Right renal cortex interstitium (tissue), 3 donors: ENCODE data around the gene NDUFA13. TPM values are rescaled to one million over a fixed set of nuclear protein-coding genes. Genes with fewer than 3 reads are reported as not detected.

Experiments used
- DNase-seq, 3 donors: peaks; one replicate each; pipeline ENCODE4 v3.0.0-alpha.2; 2013; ENCODE audit warnings: low read depth in 3 of 3, low spot score in 2 of 3
- polyA plus RNA-seq, 3 donors: library from polyadenylated mRNA; unstranded; fragments of 120-200 nt; gene quantifications; one replicate each; pipeline ENCODE4 v1.2.1, GENCODE V29; 2013; ENCODE audit not compliant: insufficient read length in 3 of 3

NDUFA13 gene
- polyA plus RNA-seq, 3 donors: 262 to 308 (median 285) TPM

- DNase-seq: peak; percentile 84 to 90 (median 85)
Observed at GRCh38 chr19:19488875-19489690, 26.9 kb upstream of the NDUFA13 start.

GRCh38 chr19:19489804-19490204, 26.2 kb upstream of the NDUFA13 start:
- no peak for DNase-seq

- DNase-seq: peak; percentile 80 to 83 (median 81)
Observed at GRCh38 chr19:19490214-19490968, 25.6 kb upstream of the NDUFA13 start.

GRCh38 chr19:19491321-19492025, 24.6 kb upstream of the NDUFA13 start:
- DNase-seq: no peak

- no peak for DNase-seq
Observed at GRCh38 chr19:19492026-19492610, 23.9 kb upstream of the NDUFA13 start.

GRCh38 chr19:19493841-19494546, 22.0 kb upstream of the NDUFA13 start:
- no peak for DNase-seq

- DNase-seq: no peak
Observed at GRCh38 chr19:19495614-19496603, 20.1 kb upstream of the NDUFA13 start.

- DNase-seq: no peak
Observed at GRCh38 chr19:19498255-19498991, 17.6 kb upstream of the NDUFA13 start.

- no peak for DNase-seq
Observed at GRCh38 chr19:19499272-19499995, 16.6 kb upstream of the NDUFA13 start.

GRCh38 chr19:19500975-19501644, 14.9 kb upstream of the NDUFA13 start:
- no peak for DNase-seq

- no peak for DNase-seq
Observed at GRCh38 chr19:19501798-19502197, 14.2 kb upstream of the NDUFA13 start.

GRCh38 chr19:19502281-19502680, 13.7 kb upstream of the NDUFA13 start:
- DNase-seq: no peak

- DNase-seq: no peak
Observed at GRCh38 chr19:19502808-19503602, 13.0 kb upstream of the NDUFA13 start.

GRCh38 chr19:19504754-19505668, 11.0 kb upstream of the NDUFA13 start:
- DNase-seq: no peak

- DNase-seq: no peak
Observed at GRCh38 chr19:19505669-19506326, 10.2 kb upstream of the NDUFA13 start.
